Esophagus muscularis mucosa (tissue), 2 donors: ENCODE data around the gene EVI5.

Experiments
- POLR2A ChIP-seq: fragments of 450-650 bp; IDR thresholded peaks from one replicate; pipeline ENCODE4 v1.6.1; 2017; ENCODE audit warnings: antibody characterized with exemption, moderate library complexity, mild to moderate bottlenecking, low read depth
- POLR2AphosphoS5 ChIP-seq, 2 donors: sonication (generic); formaldehyde crosslinking; IDR thresholded peaks; one replicate each; pipeline ENCODE4 v1.6.1; 2017; ENCODE audit warnings: antibody characterized with exemption in 2 of 2

DNA sequence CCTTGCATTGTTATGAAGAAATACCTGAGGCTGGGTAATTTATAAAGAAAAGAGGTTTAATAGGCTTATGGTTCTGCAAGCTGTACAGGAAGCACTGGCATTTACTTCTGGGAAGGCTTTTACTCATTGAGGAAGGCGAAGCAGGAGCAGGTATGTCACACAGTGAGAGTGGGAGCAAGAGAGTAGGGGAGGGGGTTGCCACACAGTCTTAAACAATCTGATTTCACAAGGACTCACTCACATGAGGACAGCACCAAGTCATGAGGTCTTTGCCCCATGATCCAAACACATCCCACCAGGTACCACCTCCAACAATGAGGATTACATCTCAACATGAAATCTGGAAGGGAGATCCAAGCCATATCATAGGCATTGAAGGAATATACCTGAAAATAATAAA lies 127.2 kb downstream of the EVI5 start:
- no peak for TF ChIP-seq POLR2AphosphoS5 (IDR thresholded peaks at IDR 0.05)
- TF ChIP-seq POLR2A: no peak
